ENCODE results near the gene GADD45B.

GADD45B gene

GRCh38 chr19:2475702-2476450 is at the start of gene GADD45B:
Gene GADD45B (plus strand): TSS chr19:2476127. CDS start chr19:2476359, 232 bp downstream.
- H3K27ac ChIP-seq (ENCODE audit: low read depth, low read length): peak within 1 kb of the TSS; percentile 56; the same call in 1 of the 2 replicates

GRCh38 chr19:2426611-2427428 is 49.1 kb upstream of the GADD45B start:
- Histone ChIP-seq H3K27ac (ENCODE audit: low read depth, low read length) (peak overlapping the region; percentile 100), H3K27me3 (ENCODE audit: control insufficient read depth, insufficient read depth, low read length) (no peaks in the 10 kb centered on the region), H3K9ac (ENCODE audit: low read length) (peak overlapping the region; percentile 97), H3K9me3 (ENCODE audit: control insufficient read depth, insufficient read depth, low read depth, low read length) (no peaks in the 10 kb centered on the region), H3K36me3 (ENCODE audit: control insufficient read depth, insufficient read depth, low read length) (peaks cover 39% of the 10 kb centered on the region), H3K4me1 (ENCODE audit: control insufficient read depth, insufficient read depth, low read length) (peaks cover 26% of the 10 kb centered on the region), H3K4me3 (ENCODE audit: low read depth, low read length) (peak overlapping the region; percentile 94)

More at GRCh38 chr19:2475702-2476450, at the start of gene GADD45B:
- peak within 1 kb of the TSS; percentile 93 for H3K9ac ChIP-seq (ENCODE audit: low read length)
- peak within 1 kb of the TSS; percentile 80 for H3K4me3 ChIP-seq (ENCODE audit: low read depth, low read length)
- peaks cover 7% of the 10 kb centered on the region for H3K4me1 ChIP-seq (ENCODE audit: control insufficient read depth, insufficient read depth, low read length)
- H3K27me3 ChIP-seq (ENCODE audit: control insufficient read depth, insufficient read depth, low read length): peaks cover 12% of the 10 kb centered on the region
- no peaks in the 10 kb centered on the region for H3K9me3 ChIP-seq (ENCODE audit: control insufficient read depth, insufficient read depth, low read depth, low read length)
- peaks cover 9% of the 10 kb centered on the region; the same call in 1 of the 2 replicates for H3K36me3 ChIP-seq (ENCODE audit: control insufficient read depth, insufficient read depth, low read length)

- Histone ChIP-seq H3K9ac (ENCODE audit: low read length) (peak within 1 kb of the TSS; percentile 97), H3K4me3 (ENCODE audit: low read depth, low read length) (peak within 1 kb of the TSS; percentile 94), H3K27me3 (ENCODE audit: control insufficient read depth, insufficient read depth, low read length) (no peaks in the 10 kb centered on the region), H3K27ac (ENCODE audit: low read depth, low read length) (peak within 1 kb of the TSS; percentile 100), H3K36me3 (ENCODE audit: control insufficient read depth, insufficient read depth, low read length) (peaks cover 47% of the 10 kb centered on the region), H3K9me3 (ENCODE audit: control insufficient read depth, insufficient read depth, low read depth, low read length) (no peaks in the 10 kb centered on the region), H3K4me1 (ENCODE audit: control insufficient read depth, insufficient read depth, low read length) (peaks cover 26% of the 10 kb centered on the region)
Measured at GRCh38 chr19:2427429-2428320, 48.3 kb upstream of the GADD45B start, which contains the start of gene TIMM13. Gene TIMM13 (minus strand): TSS chr19:2427586. CDS start chr19:2427533, 53 bp downstream.

GRCh38 chr19:2428321-2428690 is 47.6 kb upstream of the GADD45B start:
- peak overlapping the region; percentile 97 for H3K9ac ChIP-seq (ENCODE audit: low read length)
- H3K9me3 ChIP-seq (ENCODE audit: control insufficient read depth, insufficient read depth, low read depth, low read length): no peaks in the 10 kb centered on the region
- no peaks in the 10 kb centered on the region for H3K27me3 ChIP-seq (ENCODE audit: control insufficient read depth, insufficient read depth, low read length)
- peak overlapping the region; percentile 94 for H3K4me3 ChIP-seq (ENCODE audit: low read depth, low read length)
- H3K27ac ChIP-seq (ENCODE audit: low read depth, low read length): peak overlapping the region; percentile 100
- peaks cover 47% of the 10 kb centered on the region for H3K36me3 ChIP-seq (ENCODE audit: control insufficient read depth, insufficient read depth, low read length)
- H3K4me1 ChIP-seq (ENCODE audit: control insufficient read depth, insufficient read depth, low read length): peaks cover 26% of the 10 kb centered on the region

- H3K4me1 ChIP-seq (ENCODE audit: control insufficient read depth, insufficient read depth, low read length): peaks cover 26% of the 10 kb centered on the region
- H3K9me3 ChIP-seq (ENCODE audit: control insufficient read depth, insufficient read depth, low read depth, low read length): no peaks in the 10 kb centered on the region
- H3K36me3 ChIP-seq (ENCODE audit: control insufficient read depth, insufficient read depth, low read length): peaks cover 46% of the 10 kb centered on the region
- peak overlapping the region; percentile 100; the same call in 1 of the 2 replicates for H3K27ac ChIP-seq (ENCODE audit: low read depth, low read length)
- H3K4me3 ChIP-seq (ENCODE audit: low read depth, low read length): no peak overlapping the region
- no peaks in the 10 kb centered on the region for H3K27me3 ChIP-seq (ENCODE audit: control insufficient read depth, insufficient read depth, low read length)
- H3K9ac ChIP-seq (ENCODE audit: low read length): no peak overlapping the region
Measured at GRCh38 chr19:2428756-2429711, 46.9 kb upstream of the GADD45B start.

- no peak overlapping the region for H3K9ac ChIP-seq (ENCODE audit: low read length)
- H3K36me3 ChIP-seq (ENCODE audit: control insufficient read depth, insufficient read depth, low read length): peaks cover 55% of the 10 kb centered on the region
- H3K9me3 ChIP-seq (ENCODE audit: control insufficient read depth, insufficient read depth, low read depth, low read length): no peaks in the 10 kb centered on the region
- H3K4me1 ChIP-seq (ENCODE audit: control insufficient read depth, insufficient read depth, low read length): peaks cover 26% of the 10 kb centered on the region
- H3K27me3 ChIP-seq (ENCODE audit: control insufficient read depth, insufficient read depth, low read length): no peaks in the 10 kb centered on the region
- H3K27ac ChIP-seq (ENCODE audit: low read depth, low read length): no peak overlapping the region
- no peak overlapping the region for H3K4me3 ChIP-seq (ENCODE audit: low read depth, low read length)
Measured at GRCh38 chr19:2429917-2430535, 45.9 kb upstream of the GADD45B start.

- H3K9me3 ChIP-seq (ENCODE audit: control insufficient read depth, insufficient read depth, low read depth, low read length): no peaks in the 10 kb centered on the region
- peaks cover 57% of the 10 kb centered on the region for H3K36me3 ChIP-seq (ENCODE audit: control insufficient read depth, insufficient read depth, low read length)
- no peak overlapping the region for H3K9ac ChIP-seq (ENCODE audit: low read length)
- H3K4me1 ChIP-seq (ENCODE audit: control insufficient read depth, insufficient read depth, low read length): peaks cover 14% of the 10 kb centered on the region
- no peak overlapping the region for H3K27ac ChIP-seq (ENCODE audit: low read depth, low read length)
- H3K27me3 ChIP-seq (ENCODE audit: control insufficient read depth, insufficient read depth, low read length): no peaks in the 10 kb centered on the region
- H3K4me3 ChIP-seq (ENCODE audit: low read depth, low read length): no peak overlapping the region
Measured at GRCh38 chr19:2431318-2432055, 44.4 kb upstream of the GADD45B start.

GRCh38 chr19:2432131-2432848 is 43.6 kb upstream of the GADD45B start:
- Histone ChIP-seq H3K4me3 (ENCODE audit: low read depth, low read length) (no peak overlapping the region), H3K36me3 (ENCODE audit: control insufficient read depth, insufficient read depth, low read length) (peaks cover 61% of the 10 kb centered on the region), H3K27me3 (ENCODE audit: control insufficient read depth, insufficient read depth, low read length) (no peaks in the 10 kb centered on the region), H3K9me3 (ENCODE audit: control insufficient read depth, insufficient read depth, low read depth, low read length) (no peaks in the 10 kb centered on the region), H3K9ac (ENCODE audit: low read length) (no peak overlapping the region), H3K27ac (ENCODE audit: low read depth, low read length) (no peak overlapping the region), H3K4me1 (ENCODE audit: control insufficient read depth, insufficient read depth, low read length) (peaks cover 11% of the 10 kb centered on the region)

- peaks cover 1% of the 10 kb centered on the region; the same call in 1 of the 2 replicates for H3K4me1 ChIP-seq (ENCODE audit: control insufficient read depth, insufficient read depth, low read length)
- H3K4me3 ChIP-seq (ENCODE audit: low read depth, low read length): no peak overlapping the region
- peaks cover 76% of the 10 kb centered on the region for H3K36me3 ChIP-seq (ENCODE audit: control insufficient read depth, insufficient read depth, low read length)
- no peak overlapping the region for H3K9ac ChIP-seq (ENCODE audit: low read length)
- no peaks in the 10 kb centered on the region for H3K9me3 ChIP-seq (ENCODE audit: control insufficient read depth, insufficient read depth, low read depth, low read length)
- no peak overlapping the region for H3K27ac ChIP-seq (ENCODE audit: low read depth, low read length)
- H3K27me3 ChIP-seq (ENCODE audit: control insufficient read depth, insufficient read depth, low read length): no peaks in the 10 kb centered on the region
Measured at GRCh38 chr19:2433854-2434253, 42.1 kb upstream of the GADD45B start.
